GM18867 (cell line): ENCODE measurements around the gene BLOC1S5.
"Not testable (repeated sequence)": the region's sequence is repeated elsewhere in the genome, so short reads cannot be mapped to it uniquely, and the experiment has no call there.

Experiments
- ATAC-seq: cut with Tn5 transposase; IDR thresholded peaks from one replicate; pipeline ENCODE4 v1.9.1; 2021; ENCODE audit warnings: mild to moderate bottlenecking, moderate library complexity; ENCODE audit not compliant: unreplicated experiment

Gene BLOC1S5

DNA sequence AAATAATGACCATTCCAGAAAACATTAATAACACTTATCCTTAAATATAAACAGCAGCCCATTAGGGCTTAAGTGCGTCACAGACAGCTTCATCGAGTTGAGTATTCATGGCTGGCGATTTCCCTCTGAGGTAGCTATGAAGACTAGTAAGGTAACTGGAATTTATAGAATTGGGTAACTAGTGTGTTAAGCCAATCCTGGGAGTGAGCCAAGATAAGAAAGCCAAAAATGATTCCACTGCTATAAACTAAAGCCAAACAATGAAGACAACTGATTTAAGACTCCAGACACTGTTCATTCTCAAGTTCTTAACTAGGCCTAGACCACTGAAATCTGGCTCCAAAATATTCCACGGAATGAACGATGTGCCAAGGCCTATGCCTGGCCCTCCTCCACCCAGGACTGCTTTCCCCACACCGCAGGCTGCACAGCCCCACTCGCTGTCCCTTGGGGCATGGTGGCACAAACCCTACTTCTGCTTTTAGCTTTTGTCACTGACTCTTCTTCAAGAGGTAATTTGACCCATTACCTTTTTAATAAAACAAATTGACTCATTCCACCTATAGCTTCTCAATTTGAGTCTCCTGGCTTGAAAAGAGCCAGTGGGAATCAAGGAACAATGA, 66.0 kb downstream of the BLOC1S5 start:
- no peak for ATAC-seq

DNA sequence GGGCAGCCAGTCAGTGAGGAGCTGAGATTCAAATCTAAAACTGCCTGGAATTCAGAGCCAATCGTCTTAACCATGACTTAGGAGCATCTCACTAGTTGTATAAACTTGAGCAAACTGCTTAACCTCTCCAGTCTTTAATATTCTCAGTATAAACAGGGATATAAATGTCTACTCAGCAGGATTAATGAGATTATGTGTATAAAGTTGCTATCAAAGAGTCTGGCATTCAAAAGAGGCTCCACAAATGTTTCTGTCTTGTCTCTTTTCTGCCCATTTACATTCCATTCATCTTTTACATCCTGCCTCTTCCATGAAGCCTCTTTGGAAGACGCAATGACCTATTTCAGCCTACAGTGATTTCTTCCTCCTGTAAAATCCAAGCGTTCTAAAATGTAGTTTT, 66.9 kb downstream of the BLOC1S5 start:
- no peak for ATAC-seq

DNA sequence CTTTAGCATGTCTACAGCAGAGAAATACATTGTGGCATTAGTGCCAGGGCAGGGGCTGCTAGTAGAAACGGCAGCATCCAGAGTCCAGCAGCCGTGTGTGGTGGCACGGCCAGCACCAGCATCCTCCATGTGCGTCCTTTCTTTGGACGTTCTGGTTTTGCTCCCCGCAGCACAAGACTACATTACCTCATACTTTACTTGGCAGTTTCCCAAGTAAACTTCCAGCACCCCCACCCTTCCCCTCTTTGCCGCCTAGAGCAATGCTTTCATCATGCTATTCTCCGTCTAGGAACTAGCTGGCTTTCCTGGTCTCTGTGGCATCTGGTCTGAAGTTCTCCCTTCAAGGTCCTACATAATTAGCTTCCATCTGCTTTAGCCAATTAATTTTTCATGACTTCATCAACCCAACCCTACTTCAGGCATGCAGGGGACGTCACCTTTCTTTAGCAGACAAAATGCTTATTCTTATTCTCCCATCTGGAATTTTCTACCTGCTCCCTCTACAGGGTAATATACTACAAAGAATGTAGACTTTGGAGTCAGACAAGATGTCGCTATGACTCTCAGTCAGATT, 67.6 kb downstream of the BLOC1S5 start:
- no peak for ATAC-seq

DNA sequence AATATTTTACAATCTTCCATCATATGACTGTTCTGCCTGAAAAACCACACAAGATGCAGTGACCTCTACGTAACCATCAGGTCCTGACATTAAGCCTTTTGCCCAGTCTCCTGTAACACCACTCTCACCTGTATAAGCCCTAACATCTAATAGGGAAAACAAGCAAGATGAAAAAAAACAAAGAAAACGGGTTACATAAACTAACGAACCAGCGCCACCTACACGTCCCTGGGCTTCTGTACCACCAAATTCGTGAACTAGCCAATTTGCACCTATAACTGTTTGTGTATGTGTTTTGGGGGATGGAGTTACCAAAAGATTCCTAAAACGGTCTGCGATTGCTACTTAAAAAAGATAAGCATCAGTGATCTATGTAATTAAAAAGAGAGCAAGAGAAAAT, 70.2 kb downstream of the BLOC1S5 start:
- no peak for ATAC-seq

DNA sequence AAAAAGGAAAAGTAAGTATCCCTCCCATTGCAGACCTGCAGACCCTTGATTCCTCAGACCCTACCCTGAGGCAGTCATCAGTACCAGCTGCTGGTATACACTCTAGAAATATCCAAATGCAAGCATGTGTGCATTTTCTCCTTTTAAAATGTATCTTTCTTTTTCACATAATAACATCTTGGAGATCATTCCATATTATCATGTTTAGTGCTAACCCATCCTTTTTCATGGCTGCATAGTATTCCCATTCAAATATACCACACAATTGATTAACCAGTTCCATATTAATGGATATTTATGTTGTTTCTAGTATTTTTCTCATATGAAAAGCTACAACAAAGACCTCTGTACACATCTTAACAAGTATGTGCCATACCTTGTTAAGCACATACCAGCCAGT, 70.8 kb downstream of the BLOC1S5 start:
- ATAC-seq, result no peak

DNA sequence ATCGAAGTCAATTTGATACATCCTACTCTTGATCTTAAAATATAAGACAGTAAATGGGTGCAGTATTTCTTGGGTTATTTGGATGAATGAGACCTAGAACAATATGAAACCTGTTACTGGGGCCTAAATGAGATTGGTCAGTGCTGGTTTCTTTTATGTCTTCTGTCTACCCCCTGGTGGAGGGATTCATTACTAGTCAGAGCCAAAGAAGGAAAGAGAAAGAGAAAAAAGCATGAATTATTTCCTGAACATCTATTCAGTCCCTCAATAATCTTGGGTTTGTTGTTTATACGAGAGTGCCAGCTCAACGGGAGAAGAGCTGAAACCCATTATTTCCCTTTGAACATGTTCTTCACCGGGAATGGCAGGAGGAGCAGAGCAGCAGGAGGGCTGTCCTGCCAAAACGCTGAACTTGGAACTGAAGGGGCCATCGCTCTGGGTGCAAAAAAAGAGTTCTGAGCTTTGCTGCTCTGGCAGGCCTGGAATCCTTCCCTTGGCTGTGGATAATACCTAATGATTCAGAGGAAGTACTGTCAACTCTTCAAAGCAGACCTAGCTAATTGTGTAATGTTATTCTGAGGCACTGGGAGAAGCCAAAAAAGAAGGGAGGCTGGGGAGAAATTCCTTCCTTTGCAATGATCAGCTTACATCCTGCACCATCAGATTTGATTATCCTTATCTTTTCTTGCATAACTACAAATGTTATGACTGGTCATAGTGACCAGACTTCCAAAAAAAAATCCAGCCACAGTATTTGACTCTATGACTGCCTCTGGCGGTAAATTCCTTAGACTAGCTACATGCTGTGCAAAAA, 72.0 kb downstream of the BLOC1S5 start:
- ATAC-seq, result peak; percentile 91

DNA sequence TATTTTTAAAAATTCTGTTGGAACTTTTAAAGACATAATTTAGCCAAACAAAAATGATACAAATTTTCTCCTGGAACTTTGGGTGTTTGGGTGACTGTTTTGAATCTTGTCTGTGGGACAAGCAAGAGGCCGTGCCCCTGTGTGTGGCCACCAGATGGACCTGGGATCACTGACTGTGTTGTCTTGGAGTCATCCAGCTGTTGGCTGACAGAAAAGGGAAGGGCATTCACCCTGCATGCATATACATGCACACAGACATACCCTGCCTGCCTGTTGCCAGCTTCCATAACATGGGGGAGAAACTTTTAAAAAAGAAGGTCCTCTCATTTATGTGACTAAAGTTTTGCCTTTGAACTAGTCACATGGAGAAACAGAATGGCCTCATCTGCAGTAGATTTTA, 72.7 kb downstream of the BLOC1S5 start:
- ATAC-seq, result peak; percentile 11

DNA sequence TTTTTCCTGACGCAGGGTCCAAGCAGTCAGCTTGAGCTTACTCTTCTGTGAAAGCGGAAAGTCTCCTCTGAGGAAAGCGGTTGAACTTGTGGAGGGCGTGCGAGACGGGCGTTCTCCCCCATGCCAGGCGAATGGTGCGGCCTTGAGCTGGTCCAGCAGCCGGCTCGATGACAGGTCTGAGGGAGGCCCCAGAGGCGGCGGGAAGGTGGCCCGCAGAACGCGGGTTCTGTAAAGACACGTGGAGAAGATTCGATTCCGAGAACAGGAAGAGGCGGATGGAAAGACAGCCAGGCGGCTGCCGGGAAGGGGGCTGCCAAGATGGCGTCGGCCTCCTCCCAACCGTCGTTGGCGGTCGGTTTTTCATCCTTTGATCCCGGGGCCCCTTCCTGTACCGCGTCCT, 78.0 kb downstream of the BLOC1S5 start:
- no peak for ATAC-seq

DNA sequence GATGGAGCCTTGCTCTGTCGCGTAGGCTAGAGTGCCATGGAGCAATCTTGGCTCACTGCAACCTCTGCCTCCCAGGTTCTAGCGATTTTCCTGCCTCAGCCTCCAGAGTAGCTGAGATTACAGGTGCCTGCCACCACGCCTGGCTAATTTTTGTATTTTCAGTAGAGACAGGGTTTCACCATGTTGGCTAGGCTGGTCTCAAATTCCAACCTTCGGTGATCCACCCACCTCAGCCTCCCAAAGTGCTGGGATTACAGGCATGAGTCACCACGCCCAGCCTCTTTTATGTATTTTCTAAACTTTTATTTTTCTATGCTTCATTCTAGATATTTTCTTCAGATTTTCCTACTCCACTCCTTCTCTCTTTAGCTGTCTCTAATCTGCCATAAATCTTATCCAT, 80.2 kb downstream of the BLOC1S5 start:
- not testable (repeated sequence) for ATAC-seq

DNA sequence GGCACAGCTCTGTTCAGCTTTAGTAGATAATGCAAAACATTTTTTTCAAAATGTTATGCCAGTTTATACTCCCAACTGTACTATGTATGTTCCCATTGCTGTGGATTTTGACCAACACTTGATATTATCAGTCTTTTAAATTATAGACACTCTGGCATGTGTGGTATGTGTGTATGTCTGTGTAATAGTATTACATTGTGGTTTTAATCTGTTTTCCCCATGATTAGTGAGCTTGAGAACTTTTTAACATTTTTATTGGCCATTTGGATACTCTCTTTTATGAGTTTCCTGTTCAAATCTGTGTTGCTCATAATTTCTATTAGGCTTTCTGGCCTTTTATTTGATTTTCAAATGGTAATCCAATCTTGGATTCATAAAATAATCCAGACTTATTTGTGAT, 84.4 kb downstream of the BLOC1S5 start:
- no peak for ATAC-seq

DNA sequence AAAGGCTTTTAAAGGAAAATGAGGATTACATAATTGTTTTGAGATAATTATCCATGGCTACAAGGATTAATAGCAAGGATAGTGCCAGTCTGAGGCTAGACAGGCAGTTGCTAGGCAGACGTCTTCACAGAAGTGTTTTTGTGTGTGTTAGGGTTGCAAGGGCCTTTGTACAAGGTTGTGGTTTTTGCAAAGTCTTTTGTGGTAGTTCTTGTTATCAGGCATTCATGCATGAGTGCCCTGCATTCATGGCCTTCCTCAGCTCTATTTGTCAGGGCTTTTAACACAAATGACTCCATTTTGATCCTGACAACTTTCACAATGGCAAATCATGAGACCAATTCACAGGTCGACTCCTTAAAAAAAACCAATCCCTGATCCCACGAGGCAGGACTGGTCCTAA, 85.5 kb downstream of the BLOC1S5 start:
- peak; percentile 78 for ATAC-seq

DNA sequence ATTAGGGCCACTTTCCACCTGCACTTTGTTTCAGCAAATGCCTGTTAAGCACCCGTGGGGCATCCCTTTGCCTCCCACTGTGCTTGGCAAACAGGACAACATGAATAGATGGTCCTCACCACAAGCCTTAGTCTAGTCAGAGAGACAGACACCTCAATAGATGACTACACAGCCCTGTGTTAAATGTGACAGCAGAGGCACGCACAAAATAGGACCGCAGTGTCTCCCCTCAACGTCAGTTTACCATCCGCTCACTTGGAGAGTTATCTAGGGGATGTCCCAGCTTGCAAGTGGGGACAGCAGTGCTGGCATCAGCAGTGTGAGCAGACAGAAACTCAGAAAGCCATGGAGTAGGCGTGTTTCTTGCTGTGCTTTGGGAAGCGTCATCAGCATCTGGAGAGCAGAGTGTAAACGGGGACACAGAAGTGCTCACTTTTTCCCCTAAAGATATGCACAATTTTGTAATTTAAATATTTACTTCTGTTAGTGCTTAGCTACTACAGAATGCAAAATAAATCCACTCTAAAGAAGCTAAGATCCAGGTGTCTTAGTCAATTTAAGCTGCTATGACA, 87.6 kb downstream of the BLOC1S5 start:
- no peak for ATAC-seq

DNA sequence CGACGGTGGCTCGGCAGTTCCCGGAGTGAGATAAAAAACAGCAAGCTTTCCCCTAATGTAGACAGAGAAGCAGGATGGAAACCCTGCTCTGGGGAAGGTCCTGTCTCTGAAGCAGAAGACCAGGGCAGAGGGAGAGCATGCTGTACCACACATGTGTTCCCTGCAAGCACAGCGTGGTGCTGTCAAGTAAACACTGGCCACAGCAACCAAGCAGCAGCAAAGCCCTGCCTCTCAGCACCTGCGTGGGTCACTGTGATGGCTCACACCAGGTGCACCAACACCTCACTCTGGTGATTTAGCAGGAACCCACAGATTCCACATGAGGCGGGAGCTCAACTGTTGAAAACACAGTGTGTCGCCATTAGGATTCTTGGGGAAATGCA, 88.4 kb downstream of the BLOC1S5 start:
- peak; percentile 61 for ATAC-seq

DNA sequence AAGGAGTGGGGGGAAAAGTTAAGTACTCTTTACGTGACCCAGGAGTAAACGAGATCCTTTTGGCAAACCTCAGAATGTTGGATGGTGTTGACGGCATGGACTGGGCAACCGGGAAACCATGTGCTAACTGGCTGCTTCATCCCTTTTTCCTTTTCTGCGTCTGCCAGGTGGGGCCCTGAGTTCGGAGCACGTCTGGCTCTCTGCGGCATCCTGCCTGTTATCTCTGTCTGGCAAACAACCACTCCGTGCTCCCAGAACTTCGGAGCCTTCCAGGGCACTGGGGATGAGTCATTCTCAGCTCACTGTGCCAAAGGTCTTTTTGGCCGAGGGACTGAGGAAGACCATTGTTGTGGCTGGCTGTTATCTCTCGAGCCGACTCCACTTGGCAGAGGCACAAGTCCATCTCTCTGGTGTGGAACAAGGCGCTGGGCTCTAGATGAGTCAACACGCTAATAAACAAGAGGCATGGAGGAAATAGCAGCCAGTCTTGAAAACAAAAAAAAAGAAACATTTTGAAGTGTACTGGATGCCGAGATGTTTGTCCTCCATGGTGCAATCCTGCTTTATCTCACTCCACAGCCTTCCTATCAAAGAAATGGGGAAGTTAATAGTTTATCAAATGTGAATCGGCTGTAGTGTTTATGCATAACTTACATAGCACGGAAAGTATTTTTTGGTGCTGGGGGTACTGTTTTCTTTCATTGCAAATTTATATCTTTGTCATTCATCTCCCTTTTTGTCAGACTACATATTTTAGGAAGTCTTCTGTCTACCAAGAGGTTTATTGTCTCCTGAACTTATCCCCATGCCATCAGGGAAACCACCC, 89.0 kb downstream of the BLOC1S5 start:
- ATAC-seq, result no peak

DNA sequence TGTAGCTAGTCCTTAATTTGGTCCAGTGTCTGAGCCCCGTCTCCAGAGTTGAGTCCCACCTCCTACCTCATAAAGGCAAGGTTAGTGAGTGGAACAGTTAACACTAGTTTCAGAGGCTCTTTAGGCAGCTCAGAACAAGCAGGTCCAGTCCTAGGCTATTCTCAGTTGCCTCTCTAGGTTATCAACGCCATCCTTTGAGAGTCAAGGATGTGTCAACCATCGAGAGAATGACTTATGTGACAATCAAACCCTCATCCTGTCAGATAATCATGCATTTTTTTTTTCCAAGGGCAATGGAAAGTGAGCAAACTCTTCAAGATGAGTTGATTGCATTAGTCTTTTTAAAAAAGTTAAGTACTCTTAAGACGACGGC, 89.6 kb downstream of the BLOC1S5 start:
- no peak for ATAC-seq

DNA sequence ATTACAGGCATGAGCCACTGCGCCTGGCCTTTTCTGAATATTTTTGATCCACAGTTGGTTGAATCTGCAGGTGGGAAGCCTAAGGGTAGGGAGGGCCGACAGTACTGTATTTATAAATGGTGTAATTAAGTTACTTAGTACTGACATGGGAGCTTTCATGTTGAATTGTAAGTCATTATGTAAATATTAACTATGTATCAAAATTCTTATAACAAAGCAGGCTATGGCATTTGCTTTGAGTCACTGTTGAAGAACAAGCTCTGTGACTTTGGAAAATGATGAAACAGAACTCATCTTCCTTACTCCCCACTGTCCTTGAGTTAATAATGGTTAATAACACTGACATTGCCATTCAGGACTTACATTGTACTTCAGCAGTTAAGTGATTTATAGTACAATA, 90.6 kb downstream of the BLOC1S5 start:
- ATAC-seq, result no peak

DNA sequence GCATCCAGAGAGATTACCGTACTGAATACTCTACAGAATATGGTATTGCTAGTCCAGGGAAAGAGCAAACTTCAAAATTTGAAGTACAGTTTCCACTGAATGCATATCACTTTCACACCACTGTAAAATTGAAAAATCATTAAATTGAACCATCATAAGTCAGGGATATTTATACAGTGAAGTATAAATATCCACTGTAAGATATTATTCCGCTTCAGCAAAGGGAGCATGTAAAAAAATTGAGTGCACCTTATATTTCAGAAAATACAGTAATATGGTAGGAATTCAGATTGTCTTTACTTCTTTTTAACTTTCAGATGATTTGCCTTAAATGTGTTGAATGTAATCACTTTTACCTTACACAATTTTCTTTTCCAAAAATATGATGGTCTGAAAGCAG, 92.7 kb downstream of the BLOC1S5 start:
- ATAC-seq, result no peak

DNA sequence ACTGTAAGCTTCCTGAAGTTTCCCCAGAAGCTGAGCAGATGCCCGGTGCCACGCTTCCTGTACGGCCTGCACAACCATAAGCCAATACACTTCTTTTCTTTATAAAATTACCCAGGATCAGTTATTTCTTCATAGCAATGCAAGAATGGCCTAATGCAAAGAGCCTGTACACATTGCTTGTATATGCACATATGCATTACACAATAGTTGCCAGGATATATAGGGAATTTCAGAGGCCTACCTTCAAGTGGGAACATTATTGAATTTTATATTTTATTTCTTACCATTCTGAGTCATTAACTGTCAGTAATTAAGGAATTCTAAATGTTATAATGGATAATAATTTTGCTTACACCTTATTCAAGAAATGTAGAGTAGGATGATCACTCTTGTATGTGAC, 93.6 kb downstream of the BLOC1S5 start:
- ATAC-seq, result no peak
